Choroid plexus epithelial cell (primary cell): ENCODE measurements around the gene TAF1B.

Experiments used
- DNase-seq: peaks from one replicate; pipeline ENCODE4 v3.0.0-alpha.2; 2010; ENCODE audit warnings: low read depth
- H3K4me3 ChIP-seq: 2 replicates; pipeline ENCODE4 v1.5.1; 2011; ENCODE audit warnings: low read depth, mild to moderate bottlenecking, control low read depth, low read length, moderate library complexity
- TF ChIP-seq, protein P1 (sequence below): conservative IDR thresholded peaks from 2 replicates; pipeline ENCODE4 v1.5.1; 2011; ENCODE audit warnings: low read depth, mild to moderate bottlenecking, control low read depth, inconsistent platforms, low read length, moderate library complexity

The TAF1B gene

DNA sequence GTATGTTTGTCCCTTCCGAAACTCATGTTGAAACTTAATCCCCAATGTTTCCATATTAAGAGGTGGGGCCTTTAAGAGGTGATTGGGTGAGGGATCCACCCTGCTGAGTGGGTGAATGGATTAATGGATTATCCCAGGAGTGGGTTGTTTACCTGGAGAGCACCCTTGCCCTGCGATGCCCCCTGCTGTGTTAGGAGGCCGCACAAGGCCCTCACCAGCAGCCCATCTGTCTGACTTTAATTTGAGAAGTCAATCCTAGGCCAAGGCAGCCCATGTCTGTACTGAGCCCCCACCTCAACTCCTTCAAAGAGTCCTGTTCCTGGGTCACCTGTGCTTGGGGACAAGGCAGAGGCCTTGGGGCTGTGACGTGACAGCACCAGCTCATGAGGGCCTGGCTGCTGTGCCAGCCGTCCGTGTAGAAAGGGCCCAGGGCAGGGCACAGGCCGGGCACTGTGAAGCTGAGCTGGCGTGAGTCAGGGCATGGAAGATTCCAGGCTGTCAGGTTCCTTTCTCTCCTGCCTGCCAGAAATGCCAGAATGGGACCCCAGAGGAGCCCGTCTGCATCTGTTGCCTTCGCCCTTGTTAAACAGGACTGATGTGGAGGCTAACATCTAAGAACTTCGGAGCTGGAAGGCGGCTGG is 21.3 kb upstream of the TAF1B start:
- no peak overlapping the region for H3K4me3 ChIP-seq
- DNase-seq: no peak
- TF ChIP-seq, protein P1, sequence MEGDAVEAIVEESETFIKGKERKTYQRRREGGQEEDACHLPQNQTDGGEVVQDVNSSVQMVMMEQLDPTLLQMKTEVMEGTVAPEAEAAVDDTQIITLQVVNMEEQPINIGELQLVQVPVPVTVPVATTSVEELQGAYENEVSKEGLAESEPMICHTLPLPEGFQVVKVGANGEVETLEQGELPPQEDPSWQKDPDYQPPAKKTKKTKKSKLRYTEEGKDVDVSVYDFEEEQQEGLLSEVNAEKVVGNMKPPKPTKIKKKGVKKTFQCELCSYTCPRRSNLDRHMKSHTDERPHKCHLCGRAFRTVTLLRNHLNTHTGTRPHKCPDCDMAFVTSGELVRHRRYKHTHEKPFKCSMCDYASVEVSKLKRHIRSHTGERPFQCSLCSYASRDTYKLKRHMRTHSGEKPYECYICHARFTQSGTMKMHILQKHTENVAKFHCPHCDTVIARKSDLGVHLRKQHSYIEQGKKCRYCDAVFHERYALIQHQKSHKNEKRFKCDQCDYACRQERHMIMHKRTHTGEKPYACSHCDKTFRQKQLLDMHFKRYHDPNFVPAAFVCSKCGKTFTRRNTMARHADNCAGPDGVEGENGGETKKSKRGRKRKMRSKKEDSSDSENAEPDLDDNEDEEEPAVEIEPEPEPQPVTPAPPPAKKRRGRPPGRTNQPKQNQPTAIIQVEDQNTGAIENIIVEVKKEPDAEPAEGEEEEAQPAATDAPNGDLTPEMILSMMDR: no peak

DNA sequence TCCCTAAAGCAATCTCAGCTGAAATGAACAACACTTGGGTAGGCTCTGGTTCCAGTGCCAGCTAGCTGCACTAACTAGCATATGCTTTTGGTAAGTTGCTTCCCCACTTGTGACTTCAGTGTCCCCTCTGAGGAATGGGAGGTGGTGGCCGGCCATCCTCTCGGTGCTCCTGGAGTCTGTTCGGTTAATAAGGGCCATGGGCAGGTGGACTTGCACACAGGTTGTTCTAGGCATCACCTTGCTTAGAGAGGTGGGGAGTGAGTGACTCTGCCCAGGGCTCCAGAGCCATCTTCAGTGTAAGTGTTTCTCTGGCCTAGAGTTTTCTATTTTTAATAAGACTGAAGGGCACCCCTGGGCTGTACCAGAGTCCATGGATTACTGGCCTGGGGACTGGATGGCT is 18.8 kb upstream of the TAF1B start:
- DNase-seq: no peak
- TF ChIP-seq, protein P1: no peak
- H3K4me3 ChIP-seq: no peak overlapping the region

DNA sequence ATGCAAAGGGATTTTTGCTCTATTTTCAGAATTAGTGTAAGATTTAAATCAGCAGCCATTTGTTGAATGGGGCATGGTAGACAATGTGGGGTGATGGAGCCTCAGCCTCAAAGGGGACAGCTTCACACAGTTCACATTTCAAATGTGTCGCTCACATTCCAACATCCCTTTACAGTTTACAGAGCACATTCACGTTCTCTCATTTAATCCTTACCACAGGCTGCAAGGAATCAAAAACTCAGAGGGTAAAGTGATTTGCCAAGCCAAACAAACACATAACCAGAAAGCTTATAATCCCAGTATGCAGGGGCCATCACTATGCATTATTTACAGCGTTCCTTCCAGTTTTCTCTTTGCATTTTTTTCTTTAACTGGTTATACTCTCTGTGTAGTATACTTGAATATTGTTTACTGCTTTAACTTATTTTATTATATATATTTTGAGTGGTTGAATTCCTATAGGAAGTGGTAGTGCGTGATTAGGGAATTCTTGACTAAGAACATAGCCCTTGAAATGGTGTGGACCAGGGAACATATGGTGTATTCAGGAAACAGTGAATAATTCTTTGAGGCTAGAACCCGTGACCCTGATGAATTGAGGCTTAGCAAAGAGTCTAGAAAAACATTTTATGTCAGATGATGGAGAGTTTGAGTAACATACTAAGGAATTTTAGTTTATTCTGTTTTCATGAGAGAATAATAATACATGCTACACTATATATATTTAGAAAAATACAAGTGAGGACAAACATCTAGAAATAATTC is 18.1 kb upstream of the TAF1B start:
- peak; percentile 41 for DNase-seq
- no peak overlapping the region for H3K4me3 ChIP-seq
- TF ChIP-seq, protein P1: no peak

DNA sequence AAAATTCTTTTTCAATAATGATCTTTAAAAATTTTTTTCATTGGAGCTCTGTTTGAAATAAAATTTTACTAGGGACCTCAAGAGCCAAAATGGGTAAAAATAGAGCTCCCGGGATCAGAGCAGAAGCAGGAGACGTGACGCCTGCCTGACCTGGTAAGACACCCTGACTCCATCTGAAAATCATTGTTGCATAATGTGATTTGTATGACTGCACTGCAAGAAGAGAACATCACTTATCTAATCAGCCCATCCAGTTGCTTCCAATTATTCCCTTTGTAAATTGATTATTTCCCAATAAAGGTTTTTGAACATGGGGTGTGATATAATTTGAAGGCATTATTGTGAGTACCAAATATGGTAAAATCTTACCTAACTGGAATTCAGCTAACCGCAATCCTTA is 17.1 kb upstream of the TAF1B start:
- TF ChIP-seq, protein P1: no peak
- DNase-seq: no peak
- no peak overlapping the region for H3K4me3 ChIP-seq

DNA sequence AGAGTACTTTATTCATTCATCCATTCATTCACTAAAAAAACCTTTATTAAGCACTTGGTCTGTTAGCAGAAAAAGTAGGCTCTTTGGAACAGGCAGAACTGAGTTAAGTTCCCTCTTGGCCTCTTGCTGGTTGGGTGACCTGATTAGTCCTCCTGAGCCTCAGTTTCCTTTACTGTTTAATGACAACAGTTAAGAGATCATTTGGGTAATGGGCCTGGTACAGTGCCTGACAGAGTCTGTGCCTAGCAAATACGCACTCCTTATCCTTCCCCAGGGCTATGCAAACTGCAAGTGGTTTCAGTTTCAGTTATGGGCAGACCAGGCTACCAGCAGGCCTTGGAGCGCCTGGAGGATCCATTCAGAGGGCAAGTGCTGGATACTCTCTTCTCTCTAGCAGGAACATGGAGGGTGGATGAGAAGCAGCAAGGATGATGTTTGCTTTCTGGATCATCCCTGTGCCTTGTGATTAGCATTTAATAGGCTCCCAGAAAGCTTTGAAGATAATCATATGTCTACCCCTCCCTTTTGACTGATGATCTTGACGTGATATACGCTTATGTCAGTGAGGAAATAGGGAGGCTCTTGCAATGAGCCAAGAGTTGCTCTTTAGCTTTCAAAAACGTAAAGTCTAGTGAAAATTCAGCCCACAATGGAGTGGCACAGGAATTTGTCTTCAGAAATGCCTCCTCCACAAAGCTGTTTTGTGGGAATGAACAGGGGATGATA is 12.4 kb upstream of the TAF1B start:
- TF ChIP-seq, protein P1: no peak
- no peak for DNase-seq
- no peak overlapping the region for H3K4me3 ChIP-seq

DNA sequence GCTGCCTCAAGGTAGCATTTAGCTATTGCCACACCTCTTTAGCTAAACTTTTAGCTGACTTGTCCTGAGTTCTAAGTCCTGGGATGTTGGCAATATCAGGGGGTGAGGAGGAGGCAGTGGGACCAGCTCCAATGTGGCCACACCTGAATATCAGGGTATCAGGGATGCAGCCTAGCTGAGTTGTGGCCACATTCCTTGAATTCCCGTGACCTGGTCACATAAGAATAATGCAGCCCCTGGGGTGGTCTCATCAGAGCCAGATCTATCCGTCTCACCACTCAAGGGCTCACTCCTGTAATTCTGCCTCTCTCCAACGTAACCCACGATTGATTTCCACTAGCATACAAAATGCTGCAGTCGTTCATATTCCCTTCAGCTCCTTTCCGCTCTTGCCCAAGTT is 11.6 kb upstream of the TAF1B start:
- TF ChIP-seq, protein P1: no peak
- H3K4me3 ChIP-seq: no peak overlapping the region
- no peak for DNase-seq
